Body of pancreas (tissue), 4 donors: ENCODE data around the gene MXI1.

Experiments used
- POLR2A ChIP-seq, 3 donors: fragments of 450-650 bp; IDR thresholded peaks; one replicate each; pipeline ENCODE4 v1.6.1; 2016; ENCODE audit warnings: antibody characterized with exemption in 3 of 3, mild to moderate bottlenecking in 2 of 3
- TF ChIP-seq, protein P1 (sequence below), 7 experiments: fragments of 450-650 bp in 4 of 7; fragments of 200-600 bp in 3 of 7; sonication (generic) in 3 of 7; IDR thresholded peaks; one replicate each; pipeline ENCODE4 v1.5.1; 2016 to 2019; ENCODE audit warnings: antibody characterized with exemption in 7 of 7

DNA sequence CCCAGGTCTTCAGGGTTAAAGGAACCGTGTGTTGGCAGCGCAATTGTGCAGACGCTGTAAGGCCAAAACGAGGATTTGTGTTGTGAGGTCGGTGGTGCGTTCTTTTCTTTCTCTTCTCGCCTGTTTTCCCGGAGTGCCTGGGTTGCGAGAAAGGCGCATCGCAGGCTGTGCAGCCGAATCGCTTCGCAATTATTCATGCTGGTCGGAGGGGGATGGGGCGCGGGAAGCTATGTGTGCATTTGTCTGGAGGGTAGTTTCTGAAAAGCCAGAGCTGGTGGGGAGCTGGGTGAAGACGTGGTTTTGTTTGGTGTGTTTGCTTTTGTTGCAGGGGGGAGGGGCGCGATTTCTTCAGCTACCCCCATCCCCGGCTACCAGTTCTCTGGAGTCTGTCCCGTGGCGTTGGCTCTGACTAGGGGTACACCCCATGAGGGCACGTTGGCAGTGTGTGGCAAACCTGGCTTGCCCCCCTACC is 2.1 kb downstream of the MXI1 start:
- TF ChIP-seq, protein P1, sequence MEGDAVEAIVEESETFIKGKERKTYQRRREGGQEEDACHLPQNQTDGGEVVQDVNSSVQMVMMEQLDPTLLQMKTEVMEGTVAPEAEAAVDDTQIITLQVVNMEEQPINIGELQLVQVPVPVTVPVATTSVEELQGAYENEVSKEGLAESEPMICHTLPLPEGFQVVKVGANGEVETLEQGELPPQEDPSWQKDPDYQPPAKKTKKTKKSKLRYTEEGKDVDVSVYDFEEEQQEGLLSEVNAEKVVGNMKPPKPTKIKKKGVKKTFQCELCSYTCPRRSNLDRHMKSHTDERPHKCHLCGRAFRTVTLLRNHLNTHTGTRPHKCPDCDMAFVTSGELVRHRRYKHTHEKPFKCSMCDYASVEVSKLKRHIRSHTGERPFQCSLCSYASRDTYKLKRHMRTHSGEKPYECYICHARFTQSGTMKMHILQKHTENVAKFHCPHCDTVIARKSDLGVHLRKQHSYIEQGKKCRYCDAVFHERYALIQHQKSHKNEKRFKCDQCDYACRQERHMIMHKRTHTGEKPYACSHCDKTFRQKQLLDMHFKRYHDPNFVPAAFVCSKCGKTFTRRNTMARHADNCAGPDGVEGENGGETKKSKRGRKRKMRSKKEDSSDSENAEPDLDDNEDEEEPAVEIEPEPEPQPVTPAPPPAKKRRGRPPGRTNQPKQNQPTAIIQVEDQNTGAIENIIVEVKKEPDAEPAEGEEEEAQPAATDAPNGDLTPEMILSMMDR (IDR thresholded peaks at IDR 0.05), result no peak
- peak; percentile 8 to 65 (median 50) for TF ChIP-seq POLR2A (IDR thresholded peaks at IDR 0.05)
